Upper lobe of left lung (tissue), 6 donors: ENCODE data around the gene WTIP. TPM values are rescaled to one million over a fixed set of nuclear protein-coding genes. Genes with fewer than 3 reads are reported as not detected.

Experiments
- ATAC-seq, 2 donors: fragments of 200-7000 bp; cut with Tn5 transposase; one replicate each; pipeline ENCODE4 v1.9.1; 2022; ENCODE audit warnings: mild to moderate bottlenecking in 2 of 2, moderate library complexity in 2 of 2; ENCODE audit not compliant: low FRiP score in 2 of 2
- DNase-seq, 2 donors: peaks; one replicate each; pipeline ENCODE4 v3.0.0-alpha.2; 2019 to 2020
- H3K27ac ChIP-seq, 4 donors: fragments of 200-600 bp; sonication (generic); one replicate each; pipeline ENCODE4 v1.5.1; 2016 to 2019
- H3K27me3 ChIP-seq, 4 donors: fragments of 200-600 bp; sonication (generic); one replicate each; pipeline ENCODE4 v1.5.1; 2017 to 2019
- H3K36me3 ChIP-seq, 4 donors: fragments of 200-600 bp; sonication (generic); one replicate each; pipeline ENCODE4 v1.5.1; 2016 to 2019
- H3K4me1 ChIP-seq, 4 donors: fragments of 200-600 bp; sonication (generic); one replicate each; pipeline ENCODE4 v1.5.1; 2018 to 2019
- H3K4me3 ChIP-seq, 4 donors: fragments of 200-600 bp; sonication (generic); one replicate each; pipeline ENCODE4 v1.5.1; 2017 to 2019; ENCODE audit warnings: mild to moderate bottlenecking in 2 of 4, moderate library complexity in 1 of 4
- H3K9me3 ChIP-seq, 4 donors: fragments of 200-600 bp; sonication (generic); one replicate each; pipeline ENCODE4 v1.5.1; 2018 to 2019
- EP300 ChIP-seq, 4 donors: sonication (generic); formaldehyde crosslinking; IDR thresholded peaks; one replicate each; pipeline ENCODE4 v1.5.1; 2017; ENCODE audit warnings: antibody characterized with exemption in 4 of 4, control low read depth in 2 of 4
- POLR2A ChIP-seq, 4 donors: fragments of 450-650 bp; IDR thresholded peaks; one replicate each; pipeline ENCODE4 v1.5.1; 2016 to 2017; ENCODE audit warnings: antibody characterized with exemption in 4 of 4, mild to moderate bottlenecking in 2 of 4
- POLR2AphosphoS5 ChIP-seq, 2 donors: sonication (generic); formaldehyde crosslinking; IDR thresholded peaks; one replicate each; pipeline ENCODE4 v1.5.1; 2017; ENCODE audit warnings: antibody characterized with exemption in 2 of 2
- WGBS, 2 donors: methylation state at CpG; one replicate each; pipeline ENCODE4 v1.1.5; 2017 to 2018; 5-methylcytosine and 5-hydroxymethylcytosine counted together
- total RNA-seq, 6 donors: library from RNA; depleted of rRNA in 4 of 6; stranded (reverse); fragments of >200 nt in 4 of 6; gene quantifications; one replicate each; pipeline versions ENCODE4 v1.1.0 to v1.2.1, GENCODE V29; 2016 to 2021
- TF ChIP-seq, protein P1 (sequence below), 6 experiments: fragments of 450-650 bp in 4 of 6; fragments of 200-600 bp in 2 of 6; sonication (generic) in 2 of 6; IDR thresholded peaks; one replicate each; pipeline ENCODE4 v1.5.1; 2016 to 2019; ENCODE audit warnings: antibody characterized with exemption in 6 of 6
- donor health status: DM: no; HTN: no; CAD: no; lungs with moderate emphysema.
- donor health status: DM: no; HTN: yes; CAD: no; lungs with severe emphysema.

Gene WTIP
- 10 to 100 TPM; 18.7 to 93.3 (median 56.9) TPM for total RNA-seq

DNA sequence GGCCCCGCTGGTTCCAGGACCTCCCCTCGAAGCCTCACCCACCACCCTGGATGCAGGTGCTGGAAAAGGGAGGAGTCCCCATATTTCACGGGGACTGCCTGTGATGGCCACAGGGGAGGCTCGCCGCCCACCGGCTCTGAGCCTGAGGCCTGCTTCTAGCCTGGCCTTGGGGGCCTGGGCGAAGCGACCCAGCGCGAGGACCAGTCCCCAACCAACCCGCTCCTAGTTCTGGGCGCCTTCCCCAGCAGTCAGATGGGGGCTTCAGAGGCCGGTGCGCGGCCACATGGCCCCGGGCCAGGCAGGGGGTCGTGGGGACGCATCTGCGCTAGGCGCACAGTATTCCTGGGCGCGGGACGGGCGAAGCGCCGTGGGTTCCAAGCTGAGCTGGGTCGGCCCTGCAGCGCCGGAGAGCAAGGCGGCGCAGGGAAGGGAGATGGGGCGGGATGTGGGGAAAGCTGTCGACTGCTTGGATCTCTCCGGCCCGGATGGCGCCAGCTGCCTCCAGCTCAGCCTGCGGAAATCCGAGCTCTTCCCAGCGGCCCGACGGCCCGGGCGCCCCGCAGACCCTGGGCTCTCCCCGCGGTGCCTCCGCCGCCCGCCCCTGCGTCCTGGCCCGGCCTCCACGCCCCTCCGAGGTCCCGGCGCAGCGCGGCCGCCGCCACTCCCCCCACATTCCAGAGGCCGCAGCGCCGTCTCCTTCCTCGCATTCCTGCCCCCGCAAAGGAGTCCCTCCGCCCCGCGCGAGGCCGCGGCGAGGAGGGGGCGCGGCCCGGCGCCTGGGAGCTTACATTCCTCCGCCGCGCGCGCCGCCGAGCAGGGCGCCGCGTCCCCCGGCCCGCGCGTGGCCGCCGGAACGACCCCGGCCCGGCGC, at the start of gene WTIP:
TSS of gene WTIP (plus strand) at position 788 of the 871 bp plus-strand sequence. CDS start 217 bp downstream, outside the sequence.
- Histone ChIP-seq H3K27me3 (no peaks in the 10 kb centered on the region), H3K4me3 (peak within 1 kb of the TSS; percentile 35 to 91 (median 73)), H3K9me3 (no peaks in the 10 kb centered on the region), H3K27ac (peak within 1 kb of the TSS; percentile 64 to 85 (median 84)), H3K36me3 (no peaks in the 10 kb centered on the region), H3K4me1 (peaks cover 5 to 45% (median 18%) of the 10 kb centered on the region in 4 donors)
- peak in 1 of 2 donors; percentile 51 for TF ChIP-seq POLR2AphosphoS5 (IDR thresholded peaks at IDR 0.05)
- TF ChIP-seq, protein P1, sequence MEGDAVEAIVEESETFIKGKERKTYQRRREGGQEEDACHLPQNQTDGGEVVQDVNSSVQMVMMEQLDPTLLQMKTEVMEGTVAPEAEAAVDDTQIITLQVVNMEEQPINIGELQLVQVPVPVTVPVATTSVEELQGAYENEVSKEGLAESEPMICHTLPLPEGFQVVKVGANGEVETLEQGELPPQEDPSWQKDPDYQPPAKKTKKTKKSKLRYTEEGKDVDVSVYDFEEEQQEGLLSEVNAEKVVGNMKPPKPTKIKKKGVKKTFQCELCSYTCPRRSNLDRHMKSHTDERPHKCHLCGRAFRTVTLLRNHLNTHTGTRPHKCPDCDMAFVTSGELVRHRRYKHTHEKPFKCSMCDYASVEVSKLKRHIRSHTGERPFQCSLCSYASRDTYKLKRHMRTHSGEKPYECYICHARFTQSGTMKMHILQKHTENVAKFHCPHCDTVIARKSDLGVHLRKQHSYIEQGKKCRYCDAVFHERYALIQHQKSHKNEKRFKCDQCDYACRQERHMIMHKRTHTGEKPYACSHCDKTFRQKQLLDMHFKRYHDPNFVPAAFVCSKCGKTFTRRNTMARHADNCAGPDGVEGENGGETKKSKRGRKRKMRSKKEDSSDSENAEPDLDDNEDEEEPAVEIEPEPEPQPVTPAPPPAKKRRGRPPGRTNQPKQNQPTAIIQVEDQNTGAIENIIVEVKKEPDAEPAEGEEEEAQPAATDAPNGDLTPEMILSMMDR (IDR thresholded peaks at IDR 0.05), result no peak
- peak in 2 of 4 donors; percentile 49 to 53 for TF ChIP-seq POLR2A (IDR thresholded peaks at IDR 0.05)
- DNase-seq (peak; percentile 59 to 94), ATAC-seq (peak; percentile 82 to 91)
- 10 to 31% methylated on average over 7 to 31 of the region's 95 CpGs for WGBS, 2 donors

DNA sequence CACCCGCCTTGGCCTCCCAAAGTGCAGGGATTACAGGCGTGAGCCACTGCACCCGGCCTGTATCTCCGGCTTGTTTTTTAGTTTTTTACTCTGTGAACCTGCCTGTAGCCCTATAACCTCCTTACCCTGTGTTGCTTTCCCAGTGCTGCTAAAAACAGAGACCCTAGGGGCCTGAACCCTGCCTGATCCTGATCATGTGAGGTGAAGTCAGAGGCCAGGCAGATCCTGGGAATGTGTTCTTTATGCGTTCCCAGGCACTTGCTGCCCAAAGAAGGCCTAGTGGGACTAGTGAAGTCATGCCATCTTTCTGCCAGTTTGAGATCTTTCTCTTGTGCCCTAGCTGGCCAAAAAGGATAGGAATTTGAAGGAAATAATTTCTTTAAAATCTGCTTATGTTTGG, 48.8 kb upstream of the WTIP start:
- no peaks in the 10 kb centered on the region for H3K9me3 ChIP-seq
- DNase-seq (no peak), ATAC-seq (no peak)
- peak overlapping the region in 1 of 4 donors; percentile 45 for H3K27ac ChIP-seq
- H3K27me3 ChIP-seq, result no peaks in the 10 kb centered on the region
- 88 to 94% methylated on average over 5 of the region's 5 CpGs for WGBS, 2 donors
- H3K36me3 ChIP-seq, result peaks cover 11 to 50% (median 36%) of the 10 kb centered on the region in 4 donors
- no peak overlapping the region for H3K4me3 ChIP-seq
- TF ChIP-seq, protein P1 (IDR thresholded peaks at IDR 0.05), result no peak
- TF ChIP-seq POLR2A (IDR thresholded peaks at IDR 0.05) (no peak), POLR2AphosphoS5 (IDR thresholded peaks at IDR 0.05) (peak in 1 of 2 donors; percentile 37), EP300 (IDR thresholded peaks at IDR 0.05) (peak in 3 of 4 donors; percentile 12 to 75 (median 33))
- H3K4me1 ChIP-seq, result peaks cover 20 to 29% (median 25%) of the 10 kb centered on the region in 4 donors

DNA sequence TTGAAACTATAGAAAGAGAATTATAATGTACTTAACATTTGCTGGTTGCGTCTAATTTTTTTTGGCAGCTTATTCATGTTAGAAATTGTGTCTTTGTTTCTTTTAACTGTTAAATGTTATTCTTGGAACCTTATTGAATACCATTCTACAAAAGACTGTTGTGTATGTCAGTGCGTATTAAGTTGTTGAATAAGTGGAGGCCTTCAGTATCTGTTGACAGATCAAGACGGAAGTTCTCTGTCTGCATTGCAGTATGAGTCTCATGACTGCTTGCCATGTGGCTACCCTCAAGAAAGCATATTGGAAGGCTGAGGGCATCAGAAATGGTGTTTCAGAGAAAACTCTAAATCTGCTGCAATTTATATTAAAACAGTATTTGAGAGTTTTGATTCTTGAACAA, 44.8 kb upstream of the WTIP start:
- WGBS, 2 donors, result 87 to 91% methylated on average over 3 of the region's 3 CpGs
- no peaks in the 10 kb centered on the region for H3K9me3 ChIP-seq
- H3K36me3 ChIP-seq, result peaks cover 11 to 88% (median 59%) of the 10 kb centered on the region in 4 donors
- no peaks in the 10 kb centered on the region for H3K27me3 ChIP-seq
- peaks cover 0 to 4% (median 0%) of the 10 kb centered on the region in 4 donors for H3K4me1 ChIP-seq
- ATAC-seq (no peak), DNase-seq (no peak)
- no peak overlapping the region for H3K4me3 ChIP-seq
- TF ChIP-seq EP300 (IDR thresholded peaks at IDR 0.05), result no peak
- TF ChIP-seq, protein P1 (IDR thresholded peaks at IDR 0.05), result no peak
- no peak for TF ChIP-seq POLR2AphosphoS5 (IDR thresholded peaks at IDR 0.05)
- no peak for TF ChIP-seq POLR2A (IDR thresholded peaks at IDR 0.05)
- no peak overlapping the region for H3K27ac ChIP-seq

DNA sequence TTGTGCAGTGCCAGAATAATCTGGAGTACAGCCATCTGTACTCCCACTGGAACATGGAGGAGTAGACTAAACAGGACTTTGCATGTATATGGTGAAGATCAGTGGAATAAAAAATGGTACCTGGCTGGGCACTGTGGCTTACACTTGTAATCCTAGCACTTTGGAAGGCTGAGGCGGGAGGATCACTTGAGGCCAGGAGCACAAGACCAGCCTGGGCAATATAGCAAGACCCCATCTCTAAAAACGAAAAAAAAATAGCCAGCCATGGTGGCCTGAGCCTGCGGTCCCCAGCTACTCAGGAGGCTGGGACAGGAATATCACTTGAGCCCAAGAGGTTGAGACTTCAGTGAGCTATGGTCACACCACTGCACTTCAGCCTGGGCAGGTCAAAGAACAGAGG, 33.4 kb upstream of the WTIP start:
- WGBS, 2 donors, result 92 to 98% methylated on average over 3 of the region's 3 CpGs
- TF ChIP-seq, protein P1 (IDR thresholded peaks at IDR 0.05), result no peak
- no peak for TF ChIP-seq POLR2A (IDR thresholded peaks at IDR 0.05)
- TF ChIP-seq POLR2AphosphoS5 (IDR thresholded peaks at IDR 0.05), result no peak
- TF ChIP-seq EP300 (IDR thresholded peaks at IDR 0.05), result no peak
- ATAC-seq, result no peak

More for the DNA sequence above, 33.4 kb upstream of the WTIP start:
- H3K27ac ChIP-seq, result no peak overlapping the region
- H3K9me3 ChIP-seq, result no peaks in the 10 kb centered on the region
- no peaks in the 10 kb centered on the region for H3K27me3 ChIP-seq
- peaks cover 35 to 98% (median 63%) of the 10 kb centered on the region in 4 donors for H3K36me3 ChIP-seq
- no peak overlapping the region for H3K4me3 ChIP-seq
- no peak for DNase-seq
- no peaks in the 10 kb centered on the region for H3K4me1 ChIP-seq
